Keratinocyte (primary cell): Measurements from ENCODE around the gene BPIFA3. TPM values are rescaled to one million over a fixed set of nuclear protein-coding genes. Genes with fewer than 3 reads are reported as not detected.

Experiments
- DNase-seq: peaks from one replicate; pipeline ENCODE4 v3.0.0-alpha.2; 2011; ENCODE audit warnings: low read depth, missing footprints, low spot score
- FAIRE-seq: peaks from 2 replicates; lab custom pipeline; 2011; peaks lifted over from hg19 to GRCh38; lab: Jason Lieb, UNC
- H2AFZ ChIP-seq: 2 replicates; pipeline ENCODE4 v1.6.0; 2012; ENCODE audit warnings: low read length, control low read depth, inconsistent platforms; ENCODE audit not compliant: control insufficient read depth
- H3K27ac ChIP-seq: 2 replicates; pipeline ENCODE4 v1.5.1; 2011; ENCODE audit warnings: low read length; ENCODE audit not compliant: control insufficient read depth, insufficient read depth
- H3K27me3 ChIP-seq: 3 replicates; pipeline ENCODE4 v1.6.0; 2011; ENCODE audit warnings: low read length; ENCODE audit not compliant: control insufficient read depth, insufficient read depth; ENCODE audit errors: extremely low read depth
- H3K36me3 ChIP-seq, 2 experiments: 2 replicates in 1 of 2; 3 replicates in 1 of 2; pipeline ENCODE4 v1.5.1; 2011; ENCODE audit warnings: low read length in 2 of 2, mild to moderate bottlenecking in 1 of 2; ENCODE audit not compliant: control insufficient read depth in 2 of 2, insufficient read depth in 2 of 2; ENCODE audit errors: extremely low read depth in 1 of 2
- H3K4me1 ChIP-seq: 3 replicates; pipeline ENCODE4 v1.5.1; 2011; ENCODE audit warnings: low read length; ENCODE audit not compliant: control insufficient read depth, insufficient read depth; ENCODE audit errors: extremely low read depth
- H3K4me2 ChIP-seq: 3 replicates; pipeline ENCODE4 v1.6.0; 2011; ENCODE audit warnings: low read depth, low read length; ENCODE audit not compliant: control insufficient read depth, insufficient read depth; ENCODE audit errors: extremely low read depth
- H3K4me3 ChIP-seq, 3 experiments: fragments of 200-600 bp in 1 of 3; sonication (generic) in 1 of 3; 2 replicates in 2 of 3; 3 replicates in 1 of 3; pipeline ENCODE4 v1.5.1; 2011 to 2016; ENCODE audit warnings: low read length in 3 of 3, mild to moderate bottlenecking in 3 of 3, control low read depth in 2 of 3, inconsistent platforms in 1 of 3, low read depth in 1 of 3, mixed read lengths in 1 of 3, mixed run types in 1 of 3, moderate library complexity in 1 of 3; ENCODE audit not compliant: control insufficient read depth in 2 of 3, insufficient read depth in 2 of 3; ENCODE audit errors: extremely low read depth in 1 of 3
- H3K79me2 ChIP-seq: 2 replicates; pipeline ENCODE4 v1.6.0; 2012; ENCODE audit warnings: low read length; ENCODE audit not compliant: control insufficient read depth, insufficient read depth
- H3K9ac ChIP-seq: 3 replicates; pipeline ENCODE4 v1.6.0; 2011; ENCODE audit warnings: low read length; ENCODE audit not compliant: control insufficient read depth, insufficient read depth; ENCODE audit errors: extremely low read depth
- H3K9me1 ChIP-seq: 3 replicates; pipeline ENCODE4 v1.6.0; 2011; ENCODE audit warnings: low read length; ENCODE audit not compliant: control insufficient read depth, insufficient read depth; ENCODE audit errors: extremely low read depth
- H3K9me3 ChIP-seq: 2 replicates; pipeline ENCODE4 v1.5.1; 2012; ENCODE audit warnings: low read depth, low read length; ENCODE audit not compliant: control insufficient read depth
- H4K20me1 ChIP-seq: 3 replicates; pipeline ENCODE4 v1.6.0; 2011; ENCODE audit warnings: low read length; ENCODE audit not compliant: control insufficient read depth, insufficient read depth; ENCODE audit errors: extremely low read depth
- EZH2 ChIP-seq: IDR thresholded peaks from one replicate; pipeline ENCODE4 v1.6.1; 2012; ENCODE audit warnings: inconsistent platforms, mild to moderate bottlenecking, low read length, moderate library complexity
- dilution Hi-C: fragments of 300-500 bp; cut with MboI; formaldehyde crosslinking; loops from one replicate; pipeline ENCODE4 v1.7.0; 2020; ENCODE audit warnings: low sequenced_read_pairs; ENCODE audit not compliant: extremely low pct_ligation_motif_present
- polyA plus RNA-seq, 5 experiments: library from polyadenylated mRNA; depleted of rRNA in 3 of 5; stranded (reverse) in 3 of 5; stranded (forward) in 1 of 5; unstranded in 1 of 5; fragments of >200 nt; gene quantifications; 1 replicate in 1 of 5; 2 replicates in 3 of 5; 3 replicates in 1 of 5; pipeline versions ENCODE4 v1.2.1 to v1.2.3, GENCODE V29; 2011 to 2012; ENCODE audit warnings: missing spikeins in 2 of 5, low read depth in 1 of 5, low replicate concordance in 1 of 5
- TF ChIP-seq, protein P1 (sequence below), 3 experiments: IDR thresholded peaks in 1 of 3; conservative IDR thresholded peaks in 1 of 3; optimal IDR thresholded peaks in 1 of 3; 2 replicates in 2 of 3; 3 replicates in 1 of 3; pipeline versions ENCODE3 to v1.5.1; 2011; ENCODE audit warnings: low read length in 3 of 3, mild to moderate bottlenecking in 3 of 3, moderate library complexity in 2 of 3, control low read depth in 1 of 3, inconsistent platforms in 1 of 3; ENCODE audit not compliant: insufficient read depth in 2 of 3; ENCODE audit errors: extremely low read depth in 1 of 3

Gene BPIFA3
- polyA plus RNA-seq, 1 donor (not counting 4 experiments of a cell fraction or from before 2014, with no cell fraction given): not detected

- no peaks in the 10 kb centered on the region for H3K4me1 ChIP-seq
Measured at GRCh38 chr20:33259371-33259770, 42.2 kb downstream of the BPIFA3 start.

DNA sequence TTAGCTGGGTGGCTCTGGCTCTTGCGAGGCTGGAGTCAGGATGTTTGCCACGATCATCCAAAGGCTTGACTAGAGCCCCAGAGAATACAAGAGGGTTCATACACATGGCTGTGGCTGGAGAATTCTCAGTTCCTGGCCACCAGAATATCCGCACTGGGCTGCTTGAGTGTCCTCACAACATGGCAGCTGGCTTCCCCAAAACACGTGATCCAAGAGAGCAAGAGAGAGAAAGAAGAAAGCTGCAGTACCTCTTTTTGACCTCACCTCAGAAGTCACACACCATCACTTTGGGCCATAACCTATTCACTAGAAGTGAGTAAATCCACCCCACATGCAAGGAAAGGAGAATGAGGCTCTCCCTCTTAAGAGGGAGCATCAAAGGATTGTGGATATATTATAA lies 44.3 kb downstream of the BPIFA3 start:
- no peaks in the 10 kb centered on the region for H3K9me1 ChIP-seq

More at GRCh38 chr20:33259371-33259770, 42.2 kb downstream of the BPIFA3 start:
- Histone ChIP-seq H3K9me1 (no peaks in the 10 kb centered on the region), H3K79me2 (no peaks in the 10 kb centered on the region), H3K27me3 (peaks cover 4% of the 10 kb centered on the region), H3K9ac (no peak overlapping the region), H3K9me3 (no peaks in the 10 kb centered on the region), H3K4me2 (no peak overlapping the region), H3K36me3 (no peaks in the 10 kb centered on the region), H2AFZ (no peak overlapping the region), H3K27ac (no peak overlapping the region), H4K20me1 (no peaks in the 10 kb centered on the region), H3K4me3 (no peak overlapping the region)
- FAIRE-seq: no peak
- TF ChIP-seq EZH2: no peak
- TF ChIP-seq, protein P1, sequence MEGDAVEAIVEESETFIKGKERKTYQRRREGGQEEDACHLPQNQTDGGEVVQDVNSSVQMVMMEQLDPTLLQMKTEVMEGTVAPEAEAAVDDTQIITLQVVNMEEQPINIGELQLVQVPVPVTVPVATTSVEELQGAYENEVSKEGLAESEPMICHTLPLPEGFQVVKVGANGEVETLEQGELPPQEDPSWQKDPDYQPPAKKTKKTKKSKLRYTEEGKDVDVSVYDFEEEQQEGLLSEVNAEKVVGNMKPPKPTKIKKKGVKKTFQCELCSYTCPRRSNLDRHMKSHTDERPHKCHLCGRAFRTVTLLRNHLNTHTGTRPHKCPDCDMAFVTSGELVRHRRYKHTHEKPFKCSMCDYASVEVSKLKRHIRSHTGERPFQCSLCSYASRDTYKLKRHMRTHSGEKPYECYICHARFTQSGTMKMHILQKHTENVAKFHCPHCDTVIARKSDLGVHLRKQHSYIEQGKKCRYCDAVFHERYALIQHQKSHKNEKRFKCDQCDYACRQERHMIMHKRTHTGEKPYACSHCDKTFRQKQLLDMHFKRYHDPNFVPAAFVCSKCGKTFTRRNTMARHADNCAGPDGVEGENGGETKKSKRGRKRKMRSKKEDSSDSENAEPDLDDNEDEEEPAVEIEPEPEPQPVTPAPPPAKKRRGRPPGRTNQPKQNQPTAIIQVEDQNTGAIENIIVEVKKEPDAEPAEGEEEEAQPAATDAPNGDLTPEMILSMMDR (optimal IDR thresholded peaks at IDR 0.05 in 1 of 3, IDR thresholded peaks at IDR 0.05 in 1 of 3, conservative IDR thresholded peaks at IDR 0.05 in 1 of 3; ENCODE audit: extremely low read depth in 1 of 3, insufficient read depth in 2 of 3, low read length in 3 of 3): no peak
- dilution Hi-C loops: no loop called here
- no peak for DNase-seq

More for the DNA sequence above, 44.3 kb downstream of the BPIFA3 start:
- H3K4me2 ChIP-seq: no peak overlapping the region
- H3K9ac ChIP-seq: no peak overlapping the region
- no peaks in the 10 kb centered on the region for H3K36me3 ChIP-seq
- no peak for FAIRE-seq
- no peaks in the 10 kb centered on the region for H4K20me1 ChIP-seq
- H3K27me3 ChIP-seq: peaks cover 4% of the 10 kb centered on the region
- H3K9me3 ChIP-seq: no peaks in the 10 kb centered on the region
- dilution Hi-C loops: no loop called here
- no peak overlapping the region for H2AFZ ChIP-seq
- no peak for DNase-seq
- H3K27ac ChIP-seq: no peak overlapping the region
- no peak overlapping the region for H3K4me3 ChIP-seq
- TF ChIP-seq EZH2: no peak
- TF ChIP-seq, protein P1 (optimal IDR thresholded peaks at IDR 0.05 in 1 of 3, IDR thresholded peaks at IDR 0.05 in 1 of 3, conservative IDR thresholded peaks at IDR 0.05 in 1 of 3; ENCODE audit: extremely low read depth in 1 of 3, insufficient read depth in 2 of 3, low read length in 3 of 3): no peak
- H3K4me1 ChIP-seq: no peaks in the 10 kb centered on the region
- no peaks in the 10 kb centered on the region for H3K79me2 ChIP-seq
